HG02571 (cell line): ENCODE data around the gene TUBD1.
"Not testable (repeated sequence)": the region's sequence is repeated elsewhere in the genome, so short reads cannot be mapped to it uniquely, and the experiment has no call there.

Source experiments
- ATAC-seq: cut with Tn5 transposase; IDR thresholded peaks from one replicate; pipeline ENCODE4 v1.9.1; 2021; ENCODE audit warnings: mild to moderate bottlenecking, moderate library complexity; ENCODE audit not compliant: unreplicated experiment

The TUBD1 gene

GRCh38 chr17:59874376-59874775 lies 18.4 kb downstream of the TUBD1 start:
- ATAC-seq = no peak

GRCh38 chr17:59873414-59873813 lies 19.3 kb downstream of the TUBD1 start:
- ATAC-seq = not testable (repeated sequence)

GRCh38 chr17:59872351-59872750 lies 20.4 kb downstream of the TUBD1 start:
- no peak for ATAC-seq

- ATAC-seq = no peak
Observed at GRCh38 chr17:59870482-59870881, 22.3 kb downstream of the TUBD1 start.

- ATAC-seq = no peak
Observed at GRCh38 chr17:59869941-59870218, 22.9 kb downstream of the TUBD1 start.

GRCh38 chr17:59863616-59864015 lies 29.1 kb downstream of the TUBD1 start:
- no peak for ATAC-seq

GRCh38 chr17:59859444-59860025 lies 33.2 kb downstream of the TUBD1 start:
- no peak for ATAC-seq

- no peak for ATAC-seq
Observed at GRCh38 chr17:59858932-59859331, 33.8 kb downstream of the TUBD1 start.

- ATAC-seq = no peak
Observed at GRCh38 chr17:59858167-59858816, 34.5 kb downstream of the TUBD1 start.

GRCh38 chr17:59856859-59857794 lies 35.6 kb downstream of the TUBD1 start:
- no peak for ATAC-seq

GRCh38 chr17:59853919-59854729 lies 38.6 kb downstream of the TUBD1 start:
- not testable (repeated sequence) for ATAC-seq

- ATAC-seq = no peak
Observed at GRCh38 chr17:59853168-59853918, 39.4 kb downstream of the TUBD1 start.

GRCh38 chr17:59852847-59853167 lies 39.9 kb downstream of the TUBD1 start:
- ATAC-seq = not testable (repeated sequence)

GRCh38 chr17:59851439-59852375 lies 41.0 kb downstream of the TUBD1 start:
- ATAC-seq = no peak

GRCh38 chr17:59850311-59850710 lies 42.4 kb downstream of the TUBD1 start:
- ATAC-seq = not testable (repeated sequence)

GRCh38 chr17:59848778-59849177 lies 44.0 kb downstream of the TUBD1 start:
- ATAC-seq = peak; percentile 49

GRCh38 chr17:59848385-59848668 lies 44.4 kb downstream of the TUBD1 start:
- no peak for ATAC-seq

- ATAC-seq = no peak
Observed at GRCh38 chr17:59846394-59847165, 46.2 kb downstream of the TUBD1 start.
